MG63 (cell line): ENCODE measurements around the gene HIBADH. TPM values are rescaled to one million over a fixed set of nuclear protein-coding genes. Genes with fewer than 3 reads are reported as not detected.

Experiments
- DNase-seq: peaks from one replicate; pipeline ENCODE4 v3.0.0-alpha.2; 2020
- H3K27me3 ChIP-seq: fragments of 250-450 bp; sonication (Bioruptor Pico); 2 replicates; pipeline ENCODE4 v1.5.1; 2020; ENCODE audit warnings: mild to moderate bottlenecking, moderate library complexity
- H3K36me3 ChIP-seq: fragments of 250-450 bp; sonication (Bioruptor Pico); 2 replicates; pipeline ENCODE4 v1.5.1; 2020; ENCODE audit warnings: mild to moderate bottlenecking, moderate library complexity
- H3K4me3 ChIP-seq: fragments of 250-450 bp; sonication (Bioruptor Pico); 2 replicates; pipeline ENCODE4 v1.5.1; 2020; ENCODE audit warnings: mild to moderate bottlenecking, moderate library complexity
- H3K9me3 ChIP-seq: fragments of 250-450 bp; sonication (Bioruptor Pico); 2 replicates; pipeline ENCODE4 v1.5.1; 2020; ENCODE audit warnings: mild to moderate bottlenecking, moderate library complexity
- total RNA-seq: library from RNA; depleted of rRNA; stranded (reverse); fragments of >200 nt; shearing (Covaris generic); gene quantifications from 2 replicates; pipeline ENCODE4 v1.2.3, GENCODE V29; 2014; ENCODE audit warnings: low replicate concordance; rRNA removed

Gene HIBADH
- 19.0 and 31.0 TPM in 2 replicates for total RNA-seq

DNA sequence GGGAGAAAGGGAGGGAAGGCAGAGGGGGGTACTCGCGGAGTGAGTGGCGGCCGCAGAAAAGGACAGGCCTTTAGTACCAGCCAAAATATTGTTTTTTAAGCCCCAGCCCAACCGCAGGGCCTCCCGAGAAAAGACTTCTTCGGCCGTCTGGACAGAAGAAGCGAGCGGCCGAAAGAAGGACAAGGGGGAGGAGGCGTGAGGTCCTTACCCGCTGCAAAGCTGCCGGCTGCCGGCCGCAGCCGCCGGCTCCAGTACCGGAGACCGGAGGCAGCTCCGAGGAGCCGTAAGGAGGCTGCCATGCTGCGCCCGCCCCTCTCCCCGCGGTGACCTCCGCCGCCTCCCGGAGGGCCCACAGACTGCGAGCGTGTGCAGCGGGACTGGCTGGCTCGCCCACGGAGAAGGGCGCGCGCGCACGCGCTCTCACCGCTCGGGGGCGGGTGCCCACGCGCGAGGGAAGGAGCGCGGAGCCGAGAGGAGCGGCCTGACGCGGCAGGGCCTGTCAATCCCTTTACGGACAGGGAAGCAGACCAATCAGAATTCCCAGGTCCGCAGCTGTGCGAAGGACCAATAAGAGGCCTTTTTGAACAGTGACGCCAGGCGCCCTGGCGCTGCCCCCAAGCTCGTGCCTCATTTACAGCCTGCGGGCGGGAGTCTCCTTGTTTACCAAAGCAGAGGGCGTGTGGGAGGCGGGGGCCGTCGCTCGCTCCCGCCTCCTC, at the start of gene HIBADH:
HIBADH (minus strand) TSS at position 394 of the 716 bp plus-strand sequence; CDS start at position 299, 95 bp downstream.
- Histone ChIP-seq H3K27me3 (no peaks in the 10 kb centered on the region), H3K9me3 (no peaks in the 10 kb centered on the region), H3K36me3 (no peaks in the 10 kb centered on the region), H3K4me3 (peak within 1 kb of the TSS; percentile 91)
- DNase-seq = peak; percentile 99

- DNase-seq = no peak
- no peaks in the 10 kb centered on the region for H3K36me3 ChIP-seq
- H3K27me3 ChIP-seq = no peaks in the 10 kb centered on the region
- no peak overlapping the region for H3K4me3 ChIP-seq
- peaks cover 10% of the 10 kb centered on the region for H3K9me3 ChIP-seq
Measured at GRCh38 chr7:27712217-27712616, 49.5 kb upstream of the HIBADH start.

- Histone ChIP-seq H3K27me3 (no peaks in the 10 kb centered on the region), H3K4me3 (no peak overlapping the region), H3K9me3 (peaks cover 12% of the 10 kb centered on the region), H3K36me3 (no peaks in the 10 kb centered on the region)
- peak; percentile 65 for DNase-seq
Measured at GRCh38 chr7:27709137-27710075, 46.7 kb upstream of the HIBADH start.

GRCh38 chr7:27708485-27708884, 45.8 kb upstream of the HIBADH start:
- Histone ChIP-seq H3K27me3 (no peaks in the 10 kb centered on the region), H3K36me3 (no peaks in the 10 kb centered on the region), H3K4me3 (no peak overlapping the region), H3K9me3 (peaks cover 12% of the 10 kb centered on the region)
- DNase-seq = no peak

DNA sequence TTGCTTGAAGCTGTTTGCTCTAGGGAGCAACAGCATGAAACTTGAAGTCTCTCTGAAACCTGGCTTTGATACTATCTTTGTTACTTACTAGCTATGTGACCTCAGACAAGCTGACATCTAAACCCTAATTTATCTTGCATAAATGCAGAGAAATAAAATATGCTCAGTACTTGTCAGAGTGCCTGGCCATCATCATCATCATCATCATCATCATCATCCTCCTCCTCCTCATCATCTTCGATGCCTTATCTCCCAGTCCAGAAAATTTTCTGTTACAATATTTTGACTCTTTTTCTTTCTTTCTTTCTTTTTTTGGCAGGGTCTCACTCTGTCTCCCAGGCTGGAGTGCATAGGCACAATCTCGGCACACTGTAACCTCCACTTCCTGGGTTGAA, 42.5 kb upstream of the HIBADH start:
- Histone ChIP-seq H3K36me3 (no peaks in the 10 kb centered on the region), H3K9me3 (peaks cover 12% of the 10 kb centered on the region), H3K4me3 (no peak overlapping the region), H3K27me3 (no peaks in the 10 kb centered on the region)
- no peak for DNase-seq

DNA sequence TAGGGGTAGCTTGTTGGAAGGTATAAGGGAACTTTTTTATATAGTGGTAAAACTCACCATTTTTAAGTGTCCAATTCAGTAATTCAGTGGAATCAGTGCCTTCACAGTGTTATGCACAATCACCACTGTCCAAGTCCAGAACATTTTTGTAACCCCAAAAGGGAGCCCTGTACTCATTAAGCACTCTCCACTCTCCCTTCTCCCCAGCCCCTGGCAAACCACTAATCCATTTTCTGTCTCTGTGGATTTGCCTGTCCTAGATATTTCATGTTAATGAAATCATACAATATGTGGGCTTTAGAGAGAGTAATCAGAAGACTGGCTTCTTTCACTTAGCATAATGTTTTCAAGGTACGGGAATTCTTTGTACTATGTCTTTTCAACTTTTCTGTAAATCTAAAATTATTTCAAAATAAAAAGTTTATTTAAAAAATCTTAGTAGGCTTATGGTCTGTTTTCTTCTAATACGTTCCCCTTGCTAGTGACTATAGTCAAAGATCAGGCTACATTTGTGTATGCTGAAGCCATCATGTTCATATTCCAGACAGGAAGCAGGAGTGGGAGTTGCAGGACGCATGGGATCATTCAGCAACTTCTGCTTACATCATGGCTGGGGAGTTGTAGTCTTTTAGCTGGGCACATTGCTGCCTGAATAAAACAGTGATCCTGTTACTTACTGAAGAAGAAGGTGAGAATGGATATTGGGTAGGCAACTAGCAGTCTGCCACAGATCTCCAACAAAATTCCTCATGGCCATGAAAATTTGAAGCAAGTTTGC, 41.9 kb upstream of the HIBADH start:
- DNase-seq = no peak
- peaks cover 12% of the 10 kb centered on the region for H3K9me3 ChIP-seq

GRCh38 chr7:27703181-27703580, 40.5 kb upstream of the HIBADH start:
- DNase-seq = no peak
- peaks cover 4% of the 10 kb centered on the region; the same call in 1 of the 2 replicates for H3K9me3 ChIP-seq
- no peaks in the 10 kb centered on the region for H3K27me3 ChIP-seq
- no peak overlapping the region for H3K4me3 ChIP-seq
- no peaks in the 10 kb centered on the region for H3K36me3 ChIP-seq

More for the DNA sequence above, 41.9 kb upstream of the HIBADH start:
- Histone ChIP-seq H3K27me3 (no peaks in the 10 kb centered on the region), H3K36me3 (no peaks in the 10 kb centered on the region), H3K4me3 (no peak overlapping the region)

- DNase-seq = no peak
- Histone ChIP-seq H3K4me3 (no peak overlapping the region), H3K9me3 (no peaks in the 10 kb centered on the region), H3K27me3 (no peaks in the 10 kb centered on the region), H3K36me3 (no peaks in the 10 kb centered on the region)
Measured at GRCh38 chr7:27700501-27700900, 37.8 kb upstream of the HIBADH start.

GRCh38 chr7:27699751-27700150, 37.1 kb upstream of the HIBADH start:
- H3K27me3 ChIP-seq = no peaks in the 10 kb centered on the region
- no peaks in the 10 kb centered on the region for H3K9me3 ChIP-seq
- no peak for DNase-seq
- no peak overlapping the region for H3K4me3 ChIP-seq
- H3K36me3 ChIP-seq = no peaks in the 10 kb centered on the region

DNA sequence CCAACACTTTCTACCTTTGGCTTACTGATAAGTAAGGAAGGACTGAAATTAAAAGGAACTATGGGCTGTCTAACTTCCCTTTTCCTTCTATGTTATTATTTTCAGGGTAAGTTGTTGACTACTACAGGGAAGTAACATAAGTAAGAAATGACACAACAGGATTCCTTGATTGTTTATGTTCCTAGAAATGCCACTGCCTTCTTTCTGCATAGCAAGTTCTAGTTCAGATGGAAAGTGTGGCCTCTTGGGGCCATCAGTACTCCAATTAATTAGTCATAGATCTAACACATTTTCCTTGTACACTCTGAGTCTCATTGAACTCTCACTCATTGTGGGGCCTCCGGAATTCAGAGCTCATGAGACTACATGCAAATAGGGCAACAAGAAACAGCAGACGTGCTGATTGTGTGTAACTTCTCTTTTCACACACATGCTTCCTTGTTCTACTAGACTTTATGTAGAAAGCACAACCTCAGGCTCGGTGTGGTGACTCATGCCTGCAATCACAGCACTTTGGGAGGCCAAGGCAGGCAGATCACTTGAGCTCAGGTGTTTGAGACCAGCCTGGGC, 35.3 kb upstream of the HIBADH start:
- no peaks in the 10 kb centered on the region for H3K9me3 ChIP-seq
- no peak for DNase-seq

GRCh38 chr7:27695096-27695495, 32.4 kb upstream of the HIBADH start:
- H3K27me3 ChIP-seq = no peaks in the 10 kb centered on the region
- no peak overlapping the region for H3K4me3 ChIP-seq
- no peaks in the 10 kb centered on the region for H3K9me3 ChIP-seq
- DNase-seq = no peak
- H3K36me3 ChIP-seq = no peaks in the 10 kb centered on the region

More for the DNA sequence above, 35.3 kb upstream of the HIBADH start:
- no peak overlapping the region for H3K4me3 ChIP-seq
- H3K27me3 ChIP-seq = no peaks in the 10 kb centered on the region
- no peaks in the 10 kb centered on the region for H3K36me3 ChIP-seq

- Histone ChIP-seq H3K36me3 (no peaks in the 10 kb centered on the region), H3K27me3 (no peaks in the 10 kb centered on the region), H3K9me3 (no peaks in the 10 kb centered on the region), H3K4me3 (no peak overlapping the region)
- no peak for DNase-seq
Measured at GRCh38 chr7:27693794-27694193, 31.1 kb upstream of the HIBADH start.

DNA sequence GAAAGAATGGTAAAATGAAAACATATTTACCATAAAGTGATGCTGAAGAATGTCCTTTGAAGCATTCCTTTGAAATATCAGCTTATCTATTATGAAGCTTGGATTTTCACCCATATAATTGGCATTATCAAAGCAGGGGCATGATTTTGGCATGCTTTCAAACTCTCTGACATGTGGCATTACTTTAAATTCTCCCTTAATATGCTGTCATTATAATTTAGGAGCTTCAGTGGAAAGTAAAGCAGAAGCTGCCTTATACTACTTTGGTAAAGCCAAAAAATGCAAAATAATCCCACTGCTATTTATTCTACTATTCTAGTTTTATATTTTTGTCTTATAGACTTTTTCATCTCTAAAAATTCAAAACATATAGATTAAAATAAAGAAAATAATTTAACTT, 28.0 kb upstream of the HIBADH start:
- Histone ChIP-seq H3K36me3 (no peaks in the 10 kb centered on the region), H3K4me3 (no peak overlapping the region)
- no peak for DNase-seq

DNA sequence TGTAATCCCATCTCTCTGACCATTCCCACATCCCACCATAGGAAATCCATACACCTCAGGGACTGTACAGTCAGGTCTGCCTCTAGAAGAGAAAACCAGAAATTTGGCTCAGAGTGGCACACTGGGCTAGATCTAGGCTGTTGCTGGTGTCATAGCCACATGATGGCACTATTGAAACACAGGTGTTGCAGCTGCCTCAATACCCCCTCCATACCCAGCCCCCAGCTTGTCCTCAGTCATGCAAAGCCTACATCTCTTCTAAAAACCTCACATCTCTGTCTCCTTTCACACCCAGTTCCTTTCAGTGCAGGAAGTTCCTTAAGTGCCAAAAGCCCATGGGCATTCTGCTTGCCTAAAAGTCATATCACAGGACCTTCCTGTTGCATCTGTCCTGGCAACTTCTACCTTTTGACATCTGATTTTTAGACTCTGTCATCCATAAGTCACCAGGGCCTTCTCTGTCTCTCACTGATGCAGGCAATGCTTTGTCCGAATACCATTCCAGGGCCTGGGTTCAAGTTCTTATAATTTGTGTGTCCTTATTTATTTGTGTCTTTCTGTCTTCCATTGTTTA, 27.0 kb upstream of the HIBADH start:
- no peak for DNase-seq

More for the DNA sequence above, 28.0 kb upstream of the HIBADH start:
- Histone ChIP-seq H3K27me3 (no peaks in the 10 kb centered on the region), H3K9me3 (no peaks in the 10 kb centered on the region)

GRCh38 chr7:27689150-27689549, 26.5 kb upstream of the HIBADH start:
- no peak for DNase-seq
- H3K4me3 ChIP-seq = no peak overlapping the region
- no peaks in the 10 kb centered on the region for H3K27me3 ChIP-seq
- H3K9me3 ChIP-seq = no peaks in the 10 kb centered on the region
- H3K36me3 ChIP-seq = no peaks in the 10 kb centered on the region

More for the DNA sequence above, 27.0 kb upstream of the HIBADH start:
- H3K36me3 ChIP-seq = no peaks in the 10 kb centered on the region
- H3K4me3 ChIP-seq = no peak overlapping the region
- no peaks in the 10 kb centered on the region for H3K27me3 ChIP-seq
- no peaks in the 10 kb centered on the region for H3K9me3 ChIP-seq

- DNase-seq = no peak
Measured at GRCh38 chr7:27688646-27689045, 26.0 kb upstream of the HIBADH start.

More at GRCh38 chr7:27688646-27689045, 26.0 kb upstream of the HIBADH start:
- Histone ChIP-seq H3K27me3 (no peaks in the 10 kb centered on the region), H3K36me3 (no peaks in the 10 kb centered on the region), H3K9me3 (no peaks in the 10 kb centered on the region), H3K4me3 (no peak overlapping the region)
